Thymus (tissue), 11 donors: ENCODE results near the gene NDUFS5. TPM values are rescaled to one million over a fixed set of nuclear protein-coding genes. Genes with fewer than 3 reads are reported as not detected.
A peak's percentile ranks its signal among the peaks of the same experiment; 100 is the strongest.

ENCODE experiments used
- DNase-seq, 9 donors: peaks; one replicate each; pipeline ENCODE4 v3.0.0-alpha.2; 2013; ENCODE audit warnings: low spot score in 9 of 9, low read depth in 6 of 9, missing footprints in 1 of 9
- H3K27ac ChIP-seq, 2 donors: one replicate each; pipeline ENCODE4 v1.5.1; 2013; ENCODE audit warnings: control low read depth in 1 of 2, low read depth in 1 of 2, low read length in 1 of 2, mild to moderate bottlenecking in 1 of 2, moderate library complexity in 1 of 2
- H3K27me3 ChIP-seq, 2 donors: one replicate each; pipeline ENCODE4 v1.5.1; 2013; ENCODE audit warnings: low read length in 1 of 2; ENCODE audit not compliant: control insufficient read depth in 2 of 2, insufficient read depth in 1 of 2
- H3K36me3 ChIP-seq, 2 donors: one replicate each; pipeline ENCODE4 v1.5.1; 2013; ENCODE audit warnings: low read length in 1 of 2, mild to moderate bottlenecking in 1 of 2, moderate library complexity in 1 of 2; ENCODE audit not compliant: control insufficient read depth in 2 of 2, insufficient read depth in 2 of 2
- H3K4me1 ChIP-seq, 2 donors: one replicate each; pipeline ENCODE4 v1.5.1; 2013; ENCODE audit warnings: low read length in 2 of 2; ENCODE audit not compliant: control insufficient read depth in 2 of 2, insufficient read depth in 2 of 2
- H3K4me3 ChIP-seq, 2 donors: one replicate each; pipeline ENCODE4 v1.5.1; 2013; ENCODE audit warnings: low read length in 2 of 2, control low read depth in 1 of 2, mild to moderate bottlenecking in 1 of 2
- H3K9me3 ChIP-seq, 2 donors: one replicate each; pipeline ENCODE4 v1.5.1; 2013; ENCODE audit warnings: low read length in 1 of 2, mild to moderate bottlenecking in 1 of 2; ENCODE audit not compliant: control insufficient read depth in 2 of 2, insufficient read depth in 1 of 2
- WGBS: extraction: QIAGEN DNeasy Blood & Tissue Kit; methylation state at CpG from one replicate; pipeline ENCODE4 v1.1.7; 2013; 5-methylcytosine and 5-hydroxymethylcytosine counted together
- polyA plus RNA-seq: library from polyadenylated mRNA; stranded (reverse); fragments of 200-250 nt; gene quantifications from one replicate; pipeline ENCODE4 v1.2.3, GENCODE V29; 2013
- total RNA-seq: library from RNA; stranded (reverse); fragments of 120-200 nt; gene quantifications from one replicate; pipeline ENCODE4 v1.2.4, GENCODE V29; 2013
- donor health status: healthy.

NDUFS5 gene
- total and polyA plus RNA-seq, 2 donors = 359 to 483 TPM

GRCh38 chr1:38990738-38991637, 35.2 kb upstream of the NDUFS5 start, which contains the start of gene AKIRIN1:
Gene AKIRIN1, plus strand, starts transcription at chr1:38991276. Its CDS starts 105 bp downstream, at chr1:38991381.
- WGBS = under 1% methylated on average over 76 of the region's 76 CpGs

GRCh38 chr1:38991638-38992411, 34.3 kb upstream of the NDUFS5 start:
- Histone ChIP-seq H3K27me3 (no peaks in the 10 kb centered on the region), H3K9me3 (no peaks in the 10 kb centered on the region), H3K36me3 (peaks cover 5 to 15% of the 10 kb centered on the region in 2 donors), H3K27ac (peak overlapping the region; percentile 55 to 95), H3K4me3 (peak overlapping the region; percentile 95 to 99), H3K4me1 (peaks cover 13 to 23% of the 10 kb centered on the region in 2 donors)
- DNase-seq = peak in 2 of 9 donors; percentile 2 to 27
- 2% methylated on average over 30 of the region's 30 CpGs for WGBS

More at GRCh38 chr1:38990738-38991637, 35.2 kb upstream of the NDUFS5 start, which contains the start of gene AKIRIN1:
- Histone ChIP-seq H3K27me3 (no peaks in the 10 kb centered on the region), H3K9me3 (no peaks in the 10 kb centered on the region), H3K4me3 (peak within 1 kb of the TSS; percentile 95 to 99), H3K36me3 (peaks cover 5 to 10% of the 10 kb centered on the region in 2 donors), H3K4me1 (peaks cover 13 to 16% of the 10 kb centered on the region in 2 donors), H3K27ac (peak within 1 kb of the TSS; percentile 91 to 95)
- peak; percentile 64 to 95 (median 86) for DNase-seq

- Histone ChIP-seq H3K27me3 (no peaks in the 10 kb centered on the region), H3K4me1 (peaks cover 13 to 27% of the 10 kb centered on the region in 2 donors), H3K36me3 (peaks cover 5 to 15% of the 10 kb centered on the region in 2 donors), H3K9me3 (no peaks in the 10 kb centered on the region), H3K27ac (no peak overlapping the region), H3K4me3 (peak overlapping the region; percentile 95 to 99)
- whole genome bisulfite sequencing = 42% methylated on average over 11 of the region's 11 CpGs
- peak in 1 of 9 donors; percentile 23 for DNase-seq
Measured at GRCh38 chr1:38992412-38993111, 33.6 kb upstream of the NDUFS5 start.

GRCh38 chr1:38994196-38994595, 32.0 kb upstream of the NDUFS5 start:
- Histone ChIP-seq H3K4me3 (no peak overlapping the region), H3K9me3 (no peaks in the 10 kb centered on the region), H3K4me1 (peaks cover 13 to 28% of the 10 kb centered on the region in 2 donors), H3K36me3 (peaks cover 18 to 26% of the 10 kb centered on the region in 2 donors), H3K27me3 (no peaks in the 10 kb centered on the region), H3K27ac (no peak overlapping the region)
- DNase-seq = no peak
- 97% methylated on average over 5 of the region's 5 CpGs for WGBS

- Histone ChIP-seq H3K4me1 (peaks cover 6 to 20% of the 10 kb centered on the region in 2 donors), H3K36me3 (peaks cover 38 to 56% of the 10 kb centered on the region in 2 donors), H3K9me3 (no peaks in the 10 kb centered on the region), H3K27me3 (no peaks in the 10 kb centered on the region), H3K27ac (no peak overlapping the region), H3K4me3 (no peak overlapping the region)
- peak in 1 of 9 donors; percentile 22 for DNase-seq
- WGBS = 65% methylated on average over 4 of the region's 4 CpGs
Measured at GRCh38 chr1:38997034-38997900, 28.9 kb upstream of the NDUFS5 start.

GRCh38 chr1:38997901-38998190, 28.3 kb upstream of the NDUFS5 start:
- peaks cover under 1 to 15% of the 10 kb centered on the region in 2 donors for H3K4me1 ChIP-seq

GRCh38 chr1:39001516-39002421, 24.4 kb upstream of the NDUFS5 start:
- Histone ChIP-seq H3K4me3 (no peak overlapping the region), H3K27ac (no peak overlapping the region), H3K4me1 (peaks cover 0 to 5% of the 10 kb centered on the region in 2 donors), H3K9me3 (no peaks in the 10 kb centered on the region), H3K36me3 (peaks cover 60 to 79% of the 10 kb centered on the region in 2 donors), H3K27me3 (no peaks in the 10 kb centered on the region)
- no peak for DNase-seq
- 96% methylated on average over 5 of the region's 5 CpGs for WGBS

More at GRCh38 chr1:38997901-38998190, 28.3 kb upstream of the NDUFS5 start:
- Histone ChIP-seq H3K4me3 (no peak overlapping the region), H3K36me3 (peaks cover 43 to 60% of the 10 kb centered on the region in 2 donors), H3K27ac (no peak overlapping the region), H3K27me3 (no peaks in the 10 kb centered on the region), H3K9me3 (no peaks in the 10 kb centered on the region)
- WGBS = 57% methylated on average over 3 of the region's 3 CpGs
- peak in 1 of 9 donors; percentile 32 for DNase-seq
